Renal cortical epithelial cell (primary cell): ENCODE data around the gene IL13RA1. TPM values are rescaled to one million over a fixed set of nuclear protein-coding genes. Genes with fewer than 3 reads are reported as not detected.
A peak's percentile ranks its signal among the peaks of the same experiment; 100 is the strongest.
"Not testable (repeated sequence)": the region's sequence is repeated elsewhere in the genome, so short reads cannot be mapped to it uniquely, and the experiment has no call there.

Experiments
- DNase-seq: peaks from one replicate; pipeline ENCODE4 v3.0.0-alpha.2; 2011; ENCODE audit warnings: low read depth
- total RNA-seq: library from RNA; depleted of rRNA; stranded (reverse); fragments of >200 nt; gene quantifications from 2 replicates; pipeline ENCODE4 v1.2.3, GENCODE V29; 2014

Gene IL13RA1
- total RNA-seq, 1 donor from 2014 or later: 57.3 TPM

- no peak for DNase-seq
These were observed 1.7 kb downstream of the IL13RA1 start for GRCh38 chrX:118729042-118729652.

GRCh38 chrX:118730500-118731247 is 3.3 kb downstream of the IL13RA1 start:
- peak; percentile 47 for DNase-seq

- not testable (repeated sequence) for DNase-seq
These were observed 5.1 kb downstream of the IL13RA1 start for GRCh38 chrX:118732551-118732950.

GRCh38 chrX:118734909-118735308 is 7.5 kb downstream of the IL13RA1 start:
- DNase-seq: no peak

GRCh38 chrX:118736394-118737010 is 9.1 kb downstream of the IL13RA1 start:
- DNase-seq: peak; percentile 47

- DNase-seq: no peak
These were observed 12.2 kb downstream of the IL13RA1 start for GRCh38 chrX:118739577-118739976.

- no peak for DNase-seq
These were observed 13.0 kb downstream of the IL13RA1 start for GRCh38 chrX:118740276-118740889.

- DNase-seq: no peak
These were observed 14.8 kb downstream of the IL13RA1 start for GRCh38 chrX:118742176-118742575.

GRCh38 chrX:118745570-118745969 is 18.2 kb downstream of the IL13RA1 start:
- no peak for DNase-seq

GRCh38 chrX:118751950-118752783 is 24.8 kb downstream of the IL13RA1 start:
- no peak for DNase-seq

- DNase-seq: no peak
These were observed 28.2 kb downstream of the IL13RA1 start for GRCh38 chrX:118755633-118756032.

GRCh38 chrX:118756101-118756500 is 28.7 kb downstream of the IL13RA1 start:
- no peak for DNase-seq

- no peak for DNase-seq
These were observed 31.1 kb downstream of the IL13RA1 start for GRCh38 chrX:118758511-118758910.

- DNase-seq: no peak
These were observed 32.6 kb downstream of the IL13RA1 start for GRCh38 chrX:118760025-118760424.

- no peak for DNase-seq
These were observed 34.7 kb downstream of the IL13RA1 start for GRCh38 chrX:118761939-118762707.

- DNase-seq: no peak
These were observed 36.1 kb downstream of the IL13RA1 start for GRCh38 chrX:118763489-118763888.

GRCh38 chrX:118764122-118764521 is 36.7 kb downstream of the IL13RA1 start:
- no peak for DNase-seq

GRCh38 chrX:118770133-118770760 is 42.8 kb downstream of the IL13RA1 start:
- no peak for DNase-seq

GRCh38 chrX:118772051-118772450 is 44.6 kb downstream of the IL13RA1 start:
- no peak for DNase-seq

GRCh38 chrX:118773782-118774181 is 46.4 kb downstream of the IL13RA1 start:
- peak; percentile 32 for DNase-seq
